Measurements from ENCODE around the gene BNC1. TPM values are rescaled to one million over a fixed set of nuclear protein-coding genes. Genes with fewer than 3 reads are reported as not detected.

BNC1 gene
- 1.1 and 2.8 TPM in 2 replicates for total RNA-seq

DNA sequence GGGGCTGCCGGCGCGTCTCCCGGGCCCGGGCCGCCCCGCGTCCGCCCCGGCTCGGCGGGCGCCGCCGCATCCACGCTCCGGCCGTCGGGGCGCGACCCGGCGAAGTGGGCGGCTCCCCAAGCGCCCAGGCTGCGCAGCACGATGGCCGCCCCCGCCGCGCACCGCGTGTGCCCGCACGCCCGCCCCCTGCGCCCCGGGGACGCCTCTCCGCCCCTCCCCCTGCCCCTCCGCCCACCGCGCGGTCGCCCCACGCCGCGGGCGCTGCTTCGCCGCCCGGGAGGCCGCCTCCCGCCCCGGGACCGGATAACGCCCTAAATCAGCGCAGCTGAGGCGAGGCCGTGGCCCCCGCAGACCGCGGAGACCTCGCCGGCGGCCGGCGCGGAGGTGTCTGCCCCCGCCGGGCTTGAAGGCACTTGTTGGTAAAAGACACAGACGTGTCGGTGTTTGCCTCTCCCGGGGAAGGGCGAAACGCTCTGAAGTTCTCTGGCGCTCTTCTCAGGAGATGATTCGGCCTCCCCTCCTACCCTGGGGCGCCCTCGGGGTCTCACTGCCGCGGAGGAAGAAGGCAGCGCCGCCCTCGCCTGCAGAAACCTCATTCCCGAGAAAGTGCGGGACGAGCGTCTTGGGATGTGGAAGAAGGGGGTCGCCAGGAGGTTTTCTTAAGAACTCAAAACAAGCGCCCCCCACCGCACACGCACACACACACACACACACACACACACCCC lies at the start of gene BNC1:
BNC1 (minus strand) TSS at position 106 of the 725 bp plus-strand sequence; CDS start at position 70, 36 bp downstream.

GRCh38 chr15:83207660-83208366 lies 76.7 kb downstream of the BNC1 start, which contains the start of gene HDGFL3:
Gene HDGFL3, minus strand, starts transcription at chr15:83207823. Its CDS starts 409 bp downstream, at chr15:83207414.

Other genes starting within 250 kb of the BNC1 start
- 112 and 117 TPM in 2 replicates for gene BTBD1, start 217.4 kb downstream of the BNC1 start, total RNA-seq
- 19.7 and 30.3 TPM in 2 replicates for gene TM6SF1, start 177.0 kb downstream of the BNC1 start, total RNA-seq
- gene HDGFL3, start 76.8 kb downstream of the BNC1 start, total RNA-seq, result 55.6 and 87.2 TPM in 2 replicates
- gene SH3GL3, start 162.7 kb upstream of the BNC1 start, total RNA-seq, result not detected in 2 replicates

Data from dermis lymphatic vessel endothelial cell (primary cell).